Heart right ventricle (tissue), 16 donors: ENCODE results near the gene UBALD2. TPM values are rescaled to one million over a fixed set of nuclear protein-coding genes. Genes with fewer than 3 reads are reported as not detected.

Experiments
- ATAC-seq, 8 donors: fragments of 200-7000 bp; cut with Tn5 transposase; one replicate each; pipeline ENCODE4 v1.9.1; 2020; ENCODE audit warnings: mild to moderate bottlenecking in 8 of 8, moderate library complexity in 8 of 8, moderate number of reproducible peaks in 1 of 8
- DNase-seq, 2 donors: peaks; one replicate each; pipeline ENCODE4 v3.0.0-alpha.2; 2020
- H3K27ac ChIP-seq, 10 donors: fragments of 200-600 bp; sonication (generic) in 2 of 10; one replicate each; pipeline versions ENCODE4 v1.5.0 to v1.8.0; 2020 to 2022; ENCODE audit warnings: mild to moderate bottlenecking in 3 of 10
- H3K27me3 ChIP-seq, 7 donors: fragments of 200-600 bp; one replicate each; pipeline ENCODE4 v1.8.0; 2021 to 2022; ENCODE audit warnings: mild to moderate bottlenecking in 2 of 7
- H3K36me3 ChIP-seq, 9 donors: fragments of 200-600 bp; sonication (generic) in 1 of 9; one replicate each; pipeline versions ENCODE4 v1.5.0 to v1.8.0; 2020 to 2022; ENCODE audit warnings: mild to moderate bottlenecking in 2 of 9
- H3K4me1 ChIP-seq, 9 donors: fragments of 200-600 bp; sonication (generic) in 1 of 9; one replicate each; pipeline versions ENCODE4 v1.5.0 to v1.8.0; 2020 to 2022; ENCODE audit warnings: mild to moderate bottlenecking in 4 of 9
- H3K4me3 ChIP-seq, 10 donors: fragments of 200-600 bp; sonication (generic) in 2 of 10; one replicate each; pipeline versions ENCODE4 v1.5.0 to v1.8.0; 2020 to 2022; ENCODE audit warnings: mild to moderate bottlenecking in 7 of 10, moderate library complexity in 2 of 10
- H3K9me3 ChIP-seq, 11 donors: fragments of 200-600 bp in 10 of 11; sonication (generic) in 2 of 11; one replicate each; pipeline versions ENCODE4 v1.5.0 to v1.8.0; 2013 to 2022; ENCODE audit warnings: mild to moderate bottlenecking in 2 of 11, control low read depth in 1 of 11, moderate library complexity in 1 of 11
- WGBS, 2 donors: extraction: QIAGEN DNeasy Blood & Tissue Kit; methylation state at CpG; one replicate each; pipeline ENCODE4 v1.1.7; 2013; ENCODE audit warnings: inconsistent platforms in 1 of 2; 5-methylcytosine and 5-hydroxymethylcytosine counted together
- intact Hi-C, 10 donors: fragments of 100-400 bp; cut with DNase I; formaldehyde crosslinking; loops; one replicate each; pipeline versions ENCODE4 v1.11.1 to v1.14.2; 2022
- polyA plus RNA-seq, 2 donors: library from polyadenylated mRNA; stranded (reverse); fragments of 200-250 nt; gene quantifications; one replicate each; pipeline ENCODE4 v1.2.3, GENCODE V29; 2013
- total RNA-seq, 10 donors: library from RNA; stranded (reverse); fragmentation: NEBNext Ultra II Directional in 3 of 10; extraction: Animal tissue kit (Norgen Biotek cat#: 25700) in 3 of 10; gene quantifications; one replicate each; pipeline versions ENCODE4 v1.2.1 to v1.2.4, GENCODE V29; 2021 to 2023
- TF ChIP-seq, protein P1 (sequence below), 9 donors: fragments of 200-600 bp; sonication (generic) in 2 of 9; IDR thresholded peaks; one replicate each; pipeline versions ENCODE4 v1.5.0 to v1.8.0; 2021 to 2022; ENCODE audit warnings: antibody characterized with exemption in 9 of 9, mild to moderate bottlenecking in 5 of 9, moderate library complexity in 1 of 9
- donor health status: Arrhythmogenic right ventricular cardiomyopathy.
- donor health status: ischemic (EF 13 %, LVEDD 7.1; RV severe dilation, severe dysfunction).
- donor health status: healthy with polysubstance abuse.
- donor health status: DM: no; HTN: yes; CAD: no.
- donor health status: DM: no; HTN: no; CAD: no.
- donor health status: ischemic (EF 25% LVEDD 6.9; RV normal size, moderate dysfunction).
- donor health status: ischemic (EF 25% LVEDD 5.7; RV mildly dilated, moderate dysfunction).
- donor health status: healthy.
- donor health status: DM: yes; HTN: yes; CAD: no.
- donor health status: Ischemic cardiomyopathy.
- donor health status: ischemic (EF 35%, LVEDD 5.7; RV mildly dilated, moderate dysfunction).
- donor health status: nonischemic (EF 11% LVEDD 7.7; RV severe dilation, severe dysfunction).
- donor health status: DM: yes; HTN: yes; CAD: no.
- donor health status: PGD.
- donor health status: ischemic (EF 29% LVEDD 5.4; RV normal size, mild dysfunction).
- donor health status: nonischemic (EF 23%, LVEDD 6.1; RV moderate dilation, normal function).

Gene UBALD2
- total and polyA plus RNA-seq, 12 donors = 13.3 to 50.7 (median 26.5) TPM

- DNase-seq (no peak), ATAC-seq (peak in 2 of 8 donors; percentile 6 to 29)
- no peaks in the 10 kb centered on the region for H3K27me3 ChIP-seq
These were observed 27.4 kb downstream of the UBALD2 start for GRCh38 chr17:76292567-76292966.

GRCh38 chr17:76293106-76293505 lies 28.0 kb downstream of the UBALD2 start:
- intact Hi-C loops = loop anchor here in 6 of 10 donors (10.0 kb wide), 2 partner anchors 278 to 388 kb away; partner anchors contain the start of gene MRPL38 (in 1 of the 6)
- Histone ChIP-seq H3K4me3 (no peak overlapping the region), H3K9me3 (no peaks in the 10 kb centered on the region), H3K4me1 (peaks cover 0 to 16% (median 6%) of the 10 kb centered on the region in 9 donors), H3K27ac (no peak overlapping the region), H3K36me3 (peaks cover 0 to 26% (median 0%) of the 10 kb centered on the region in 9 donors), H3K27me3 (no peaks in the 10 kb centered on the region)
- WGBS, 2 donors = 44 to 69% methylated on average over 7 of the region's 7 CpGs
- ATAC-seq = peak in 7 of 8 donors; percentile 63 to 85 (median 78)
- TF ChIP-seq, protein P1, sequence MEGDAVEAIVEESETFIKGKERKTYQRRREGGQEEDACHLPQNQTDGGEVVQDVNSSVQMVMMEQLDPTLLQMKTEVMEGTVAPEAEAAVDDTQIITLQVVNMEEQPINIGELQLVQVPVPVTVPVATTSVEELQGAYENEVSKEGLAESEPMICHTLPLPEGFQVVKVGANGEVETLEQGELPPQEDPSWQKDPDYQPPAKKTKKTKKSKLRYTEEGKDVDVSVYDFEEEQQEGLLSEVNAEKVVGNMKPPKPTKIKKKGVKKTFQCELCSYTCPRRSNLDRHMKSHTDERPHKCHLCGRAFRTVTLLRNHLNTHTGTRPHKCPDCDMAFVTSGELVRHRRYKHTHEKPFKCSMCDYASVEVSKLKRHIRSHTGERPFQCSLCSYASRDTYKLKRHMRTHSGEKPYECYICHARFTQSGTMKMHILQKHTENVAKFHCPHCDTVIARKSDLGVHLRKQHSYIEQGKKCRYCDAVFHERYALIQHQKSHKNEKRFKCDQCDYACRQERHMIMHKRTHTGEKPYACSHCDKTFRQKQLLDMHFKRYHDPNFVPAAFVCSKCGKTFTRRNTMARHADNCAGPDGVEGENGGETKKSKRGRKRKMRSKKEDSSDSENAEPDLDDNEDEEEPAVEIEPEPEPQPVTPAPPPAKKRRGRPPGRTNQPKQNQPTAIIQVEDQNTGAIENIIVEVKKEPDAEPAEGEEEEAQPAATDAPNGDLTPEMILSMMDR (IDR thresholded peaks at IDR 0.05) = no peak
- DNase-seq = no peak

More at GRCh38 chr17:76292567-76292966, 27.4 kb downstream of the UBALD2 start:
- TF ChIP-seq, protein P1 (IDR thresholded peaks at IDR 0.05) = no peak
- H3K9me3 ChIP-seq = no peaks in the 10 kb centered on the region
- peaks cover 0 to 16% (median 6%) of the 10 kb centered on the region in 9 donors for H3K4me1 ChIP-seq
- 70 to 86% methylated on average over 4 of the region's 4 CpGs for WGBS, 2 donors
- H3K27ac ChIP-seq = no peak overlapping the region
- peaks cover 0 to 26% (median 0%) of the 10 kb centered on the region in 9 donors for H3K36me3 ChIP-seq
- no peak overlapping the region for H3K4me3 ChIP-seq
- intact Hi-C loops = loop anchor here in 6 of 10 donors (10.0 kb wide), 2 partner anchors 278 to 388 kb away; partner anchors contain the start of gene MRPL38 (in 1 of the 6)

DNA sequence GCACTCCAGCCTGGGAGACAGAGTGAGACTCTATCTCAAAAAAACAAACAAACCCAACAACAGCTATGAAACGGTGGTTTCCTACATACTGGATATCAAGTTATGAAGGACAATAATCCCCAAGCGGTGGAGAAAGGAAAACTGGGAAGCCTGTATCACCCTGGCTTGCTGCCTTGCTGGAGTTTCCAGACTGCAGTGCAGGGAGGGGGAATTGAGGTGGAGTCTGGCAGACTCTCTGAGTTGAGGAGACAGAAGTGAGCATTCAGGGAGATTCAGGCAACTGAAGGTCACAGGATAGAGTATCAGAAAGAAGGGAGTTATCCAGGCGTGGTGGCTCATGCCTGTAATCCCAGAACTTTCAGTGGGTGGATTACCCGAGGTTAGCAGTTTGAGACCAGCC lies 31.0 kb downstream of the UBALD2 start:
- ATAC-seq (peak in 7 of 8 donors; percentile 41 to 65 (median 49)), DNase-seq (no peak)
- H3K4me1 ChIP-seq = peaks cover 0 to 14% (median 6%) of the 10 kb centered on the region in 9 donors
- 25 to 35% methylated on average over 4 of the region's 4 CpGs for WGBS, 2 donors
- peaks cover 0 to 12% (median 0%) of the 10 kb centered on the region in 9 donors for H3K36me3 ChIP-seq
- TF ChIP-seq, protein P1 (IDR thresholded peaks at IDR 0.05) = no peak
- H3K27ac ChIP-seq = peak overlapping the region in 1 of 10 donors; percentile 31
- H3K4me3 ChIP-seq = no peak overlapping the region
- no peaks in the 10 kb centered on the region for H3K9me3 ChIP-seq
- H3K27me3 ChIP-seq = no peaks in the 10 kb centered on the region
- intact Hi-C loops = loop anchor here in 7 of 10 donors (5.0 to 10.0 kb wide), 4 partner anchors 174 to 391 kb away; partner anchors contain the start of gene MRPL38 (in 1 of the 7)

- TF ChIP-seq, protein P1 (IDR thresholded peaks at IDR 0.05) = no peak
- Histone ChIP-seq H3K9me3 (no peaks in the 10 kb centered on the region), H3K4me1 (peaks cover 0 to 14% (median 6%) of the 10 kb centered on the region in 9 donors), H3K27me3 (no peaks in the 10 kb centered on the region), H3K4me3 (no peak overlapping the region), H3K27ac (no peak overlapping the region), H3K36me3 (peaks cover 0 to 7% (median 0%) of the 10 kb centered on the region in 9 donors)
- intact Hi-C loops = loop anchor here in 7 of 10 donors (5.0 to 10.0 kb wide), 4 partner anchors 175 to 392 kb away; partner anchors contain the start of gene MRPL38 (in 1 of the 7)
- whole genome bisulfite sequencing, 2 donors = 93 to 96% methylated on average over 5 of the region's 5 CpGs
- DNase-seq (no peak), ATAC-seq (no peak)
These were observed 31.7 kb downstream of the UBALD2 start for GRCh38 chr17:76296889-76297288.
